Hematopoietic multipotent progenitor cell treated with erythropoietin and hydrocortisone succinate and interleukin-3 and kit ligand, for 4 days (in vitro differentiated cells): ENCODE measurements around the gene CD1C.
"Not testable (repeated sequence)": the region's sequence is repeated elsewhere in the genome, so short reads cannot be mapped to it uniquely, and the experiment has no call there.

Source experiments
- DNase-seq: peaks from one replicate; pipeline ENCODE4 v3.0.0-alpha.2; 2015

CD1C gene

DNA sequence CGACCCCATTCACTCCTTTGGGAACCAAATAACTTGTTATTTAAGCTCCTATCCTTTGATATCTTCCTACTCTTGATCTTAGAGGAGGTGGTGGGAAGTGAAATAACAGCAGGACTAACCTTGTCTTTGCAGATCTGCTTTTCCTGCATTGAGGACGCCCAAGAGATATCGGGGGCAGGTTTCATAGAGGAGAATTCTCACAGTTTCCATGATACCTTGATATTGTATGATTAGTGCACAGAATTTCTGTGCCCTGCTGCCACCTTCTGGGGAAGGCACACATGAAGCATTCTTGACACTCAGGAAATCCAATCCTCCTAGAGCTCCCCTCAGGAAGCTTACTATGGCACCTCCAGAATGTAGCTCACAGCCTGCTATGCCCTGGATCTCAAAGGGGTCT lies 40.0 kb downstream of the CD1C start:
- DNase-seq = peak; percentile 56

- DNase-seq = no peak
Measured at GRCh38 chr1:158330391-158331105, 40.8 kb downstream of the CD1C start.

DNA sequence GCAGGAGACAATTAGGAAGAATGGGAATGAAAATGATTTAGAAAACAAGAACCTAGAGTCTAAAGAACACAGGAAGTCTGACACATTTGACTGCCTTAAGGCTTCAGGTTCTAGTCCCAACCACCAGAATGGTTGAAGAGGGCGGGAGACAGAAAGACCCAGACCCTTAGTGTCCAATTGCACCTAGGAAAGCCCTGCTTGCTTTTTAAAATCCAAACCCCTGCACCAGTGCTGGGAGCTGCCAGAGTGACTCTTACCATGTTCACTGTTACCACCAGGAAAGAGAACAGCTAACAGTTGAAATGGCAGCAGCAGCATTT lies 41.3 kb downstream of the CD1C start:
- no peak for DNase-seq

DNA sequence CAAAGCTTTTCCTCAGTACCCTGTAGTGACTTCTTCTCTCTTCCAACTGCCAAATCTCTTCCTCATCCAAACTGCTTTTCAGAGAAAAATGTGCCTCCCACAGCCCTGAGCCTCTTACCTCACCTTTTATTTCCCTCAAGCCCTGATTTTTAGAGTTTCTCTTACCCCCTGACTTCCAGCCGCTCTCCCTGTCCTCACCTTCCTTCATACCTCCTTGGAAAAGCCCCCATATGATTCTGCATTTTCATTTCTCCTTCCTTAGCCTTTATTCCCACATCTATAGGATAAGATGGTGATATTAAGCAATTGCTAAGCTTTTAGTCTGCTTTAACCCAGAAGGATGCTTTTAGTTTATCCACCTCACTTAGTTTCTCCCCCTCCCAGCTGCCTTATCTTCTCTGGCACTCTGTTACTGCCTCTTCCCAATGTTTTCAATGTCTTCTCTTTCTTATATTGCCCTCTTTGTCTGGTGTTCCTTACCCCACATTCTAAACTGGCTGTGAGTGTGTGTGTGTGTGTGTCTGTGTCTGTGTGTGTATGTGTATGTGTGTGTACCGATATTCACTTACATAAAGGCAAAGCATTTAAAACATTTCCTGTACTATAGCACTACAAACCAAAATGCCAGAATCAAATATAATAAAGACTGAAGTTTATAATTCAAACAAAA lies 41.9 kb downstream of the CD1C start, which contains the start of gene CD1B:
TSS of gene CD1B (minus strand) at position 51 of the 670 bp plus-strand sequence. CDS start 108 bp downstream, outside the sequence.
- no peak for DNase-seq

DNA sequence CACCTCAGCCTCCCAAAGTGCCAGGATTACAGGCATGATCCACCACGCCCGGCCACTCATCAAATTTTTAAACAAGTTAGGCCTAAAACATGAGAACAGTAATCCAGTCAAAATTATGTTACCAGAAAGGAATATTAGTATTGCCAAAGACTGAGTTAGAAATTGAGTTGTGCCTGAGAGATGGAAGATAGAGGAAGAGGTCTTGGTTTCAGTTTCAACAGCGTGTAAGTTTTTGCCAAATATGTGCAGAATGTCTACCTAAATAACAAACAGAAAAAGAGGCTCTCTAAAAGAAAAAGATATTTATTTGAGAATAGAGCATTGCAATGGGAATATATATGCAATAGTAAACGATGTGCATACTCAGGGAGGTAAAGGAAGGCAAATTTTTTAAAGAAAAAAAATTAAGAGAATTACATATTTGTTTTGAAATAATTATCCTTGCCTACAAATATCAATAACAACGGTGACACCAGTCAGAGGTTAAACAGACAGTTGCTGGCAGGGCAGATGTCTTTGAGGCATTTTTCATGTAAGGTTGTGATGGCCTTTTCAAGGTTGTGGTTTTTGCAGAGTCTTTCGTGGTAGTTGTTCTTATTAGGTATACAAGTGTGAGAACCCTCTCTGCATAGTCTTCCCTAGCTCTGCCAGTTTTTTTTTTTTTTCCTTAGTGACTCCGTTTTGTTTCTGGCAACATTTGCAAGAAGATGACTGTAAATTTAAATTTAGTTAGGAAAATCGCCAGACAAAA lies 43.9 kb downstream of the CD1C start:
- no peak for DNase-seq

DNA sequence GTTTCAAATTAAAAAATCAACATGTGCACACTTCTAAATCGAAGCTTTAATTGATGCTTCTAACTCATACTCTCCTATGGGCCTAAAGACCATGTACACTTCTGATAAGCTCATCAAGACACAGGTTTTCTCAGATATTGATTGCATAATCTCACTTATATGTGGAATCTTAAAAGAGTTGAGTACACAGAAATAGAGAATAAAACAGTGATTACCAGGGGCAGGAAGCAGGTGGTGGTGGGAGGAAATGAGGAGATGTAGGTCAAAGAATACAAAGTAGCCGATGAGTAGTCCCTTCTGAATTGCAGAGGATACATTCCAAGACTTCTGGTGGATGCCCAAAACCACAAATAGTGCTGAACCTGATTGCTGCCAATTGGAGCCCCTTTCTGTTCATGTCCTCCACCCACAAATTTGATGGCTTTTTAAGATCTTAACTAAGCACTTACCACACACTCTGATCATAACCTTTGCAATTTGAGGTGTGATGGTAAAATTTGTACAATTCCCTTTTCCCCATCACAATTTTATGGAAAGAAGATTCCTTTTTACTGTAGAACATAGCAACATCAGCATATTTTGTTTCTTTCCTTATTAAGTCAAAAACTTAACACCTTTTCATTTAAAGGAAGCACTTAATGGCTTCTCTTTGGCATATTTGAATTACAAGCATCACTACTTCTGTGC lies 44.9 kb downstream of the CD1C start:
- no peak for DNase-seq

- DNase-seq = no peak
Measured at GRCh38 chr1:158335213-158335532, 45.5 kb downstream of the CD1C start.

DNA sequence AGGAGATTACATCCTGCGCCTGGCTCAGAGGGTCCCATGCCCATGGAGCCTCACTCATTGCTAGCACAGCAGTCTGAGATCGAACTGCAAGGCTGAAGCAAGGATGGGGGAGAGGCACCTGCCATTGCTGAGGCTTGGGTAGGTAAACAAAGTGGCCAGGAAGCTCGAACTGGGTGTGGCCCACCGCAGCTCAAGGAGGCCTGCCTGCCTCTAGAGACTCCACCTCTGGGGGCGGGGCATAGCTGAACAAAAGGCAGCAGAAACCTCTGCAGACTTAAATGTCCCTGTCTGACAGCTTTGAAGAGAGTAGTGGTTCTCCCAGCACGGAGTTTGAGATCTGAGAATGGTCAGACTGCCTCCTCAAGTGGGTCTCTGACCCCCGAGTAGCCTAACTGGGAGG lies 46.7 kb downstream of the CD1C start:
- not testable (repeated sequence) for DNase-seq
